Esophagus squamous epithelium (tissue), 4 donors: ENCODE data around the gene PGGHG.

Experiments
- POLR2A ChIP-seq, 4 donors: fragments of 450-650 bp; IDR thresholded peaks; one replicate each; pipeline ENCODE4 v1.6.1; 2017; ENCODE audit warnings: antibody characterized with exemption in 4 of 4, mild to moderate bottlenecking in 4 of 4, moderate library complexity in 3 of 4
- TF ChIP-seq, protein P1 (sequence below), 6 experiments: fragments of 450-650 bp in 4 of 6; fragments of 200-600 bp in 2 of 6; sonication (generic) in 2 of 6; IDR thresholded peaks; one replicate each; pipeline ENCODE4 v1.5.1; 2016 to 2019; ENCODE audit warnings: antibody characterized with exemption in 6 of 6, mild to moderate bottlenecking in 4 of 6, moderate library complexity in 4 of 6

- TF ChIP-seq, protein P1, sequence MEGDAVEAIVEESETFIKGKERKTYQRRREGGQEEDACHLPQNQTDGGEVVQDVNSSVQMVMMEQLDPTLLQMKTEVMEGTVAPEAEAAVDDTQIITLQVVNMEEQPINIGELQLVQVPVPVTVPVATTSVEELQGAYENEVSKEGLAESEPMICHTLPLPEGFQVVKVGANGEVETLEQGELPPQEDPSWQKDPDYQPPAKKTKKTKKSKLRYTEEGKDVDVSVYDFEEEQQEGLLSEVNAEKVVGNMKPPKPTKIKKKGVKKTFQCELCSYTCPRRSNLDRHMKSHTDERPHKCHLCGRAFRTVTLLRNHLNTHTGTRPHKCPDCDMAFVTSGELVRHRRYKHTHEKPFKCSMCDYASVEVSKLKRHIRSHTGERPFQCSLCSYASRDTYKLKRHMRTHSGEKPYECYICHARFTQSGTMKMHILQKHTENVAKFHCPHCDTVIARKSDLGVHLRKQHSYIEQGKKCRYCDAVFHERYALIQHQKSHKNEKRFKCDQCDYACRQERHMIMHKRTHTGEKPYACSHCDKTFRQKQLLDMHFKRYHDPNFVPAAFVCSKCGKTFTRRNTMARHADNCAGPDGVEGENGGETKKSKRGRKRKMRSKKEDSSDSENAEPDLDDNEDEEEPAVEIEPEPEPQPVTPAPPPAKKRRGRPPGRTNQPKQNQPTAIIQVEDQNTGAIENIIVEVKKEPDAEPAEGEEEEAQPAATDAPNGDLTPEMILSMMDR (IDR thresholded peaks at IDR 0.05), result no peak
- no peak for TF ChIP-seq POLR2A (IDR thresholded peaks at IDR 0.05)
These were observed 45.5 kb downstream of the PGGHG start for GRCh38 chr11:334264-334994.
